PC-9 (cell line): ENCODE data around the gene PP2D1.

ENCODE experiments used
- EZH2 ChIP-seq: fragments of 200-600 bp; sonication (generic); IDR thresholded peaks from 2 replicates; pipeline ENCODE4 v1.8.0; 2017; ENCODE audit warnings: antibody characterized with exemption, low read depth
- TF ChIP-seq, protein P1 (sequence below): fragments of 200-600 bp; sonication (generic); conservative IDR thresholded peaks from 2 replicates; pipeline ENCODE4 v1.6.1; 2017; ENCODE audit warnings: mixed run types, antibody characterized with exemption, mild to moderate bottlenecking, moderate library complexity

GRCh38 chr3:20054549-20054987, 42.5 kb upstream of the PP2D1 start:
- TF ChIP-seq, protein P1, sequence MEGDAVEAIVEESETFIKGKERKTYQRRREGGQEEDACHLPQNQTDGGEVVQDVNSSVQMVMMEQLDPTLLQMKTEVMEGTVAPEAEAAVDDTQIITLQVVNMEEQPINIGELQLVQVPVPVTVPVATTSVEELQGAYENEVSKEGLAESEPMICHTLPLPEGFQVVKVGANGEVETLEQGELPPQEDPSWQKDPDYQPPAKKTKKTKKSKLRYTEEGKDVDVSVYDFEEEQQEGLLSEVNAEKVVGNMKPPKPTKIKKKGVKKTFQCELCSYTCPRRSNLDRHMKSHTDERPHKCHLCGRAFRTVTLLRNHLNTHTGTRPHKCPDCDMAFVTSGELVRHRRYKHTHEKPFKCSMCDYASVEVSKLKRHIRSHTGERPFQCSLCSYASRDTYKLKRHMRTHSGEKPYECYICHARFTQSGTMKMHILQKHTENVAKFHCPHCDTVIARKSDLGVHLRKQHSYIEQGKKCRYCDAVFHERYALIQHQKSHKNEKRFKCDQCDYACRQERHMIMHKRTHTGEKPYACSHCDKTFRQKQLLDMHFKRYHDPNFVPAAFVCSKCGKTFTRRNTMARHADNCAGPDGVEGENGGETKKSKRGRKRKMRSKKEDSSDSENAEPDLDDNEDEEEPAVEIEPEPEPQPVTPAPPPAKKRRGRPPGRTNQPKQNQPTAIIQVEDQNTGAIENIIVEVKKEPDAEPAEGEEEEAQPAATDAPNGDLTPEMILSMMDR, result no peak
- no peak for TF ChIP-seq EZH2
